Activated naive CD4-positive, alpha-beta T cell treated with anti-CD3 and anti-CD28 coated beads, Interleukin-2, amount 50 U/mL, for 72 hours (primary cell): ENCODE results near the gene SLC30A2. TPM values are rescaled to one million over a fixed set of nuclear protein-coding genes. Genes with fewer than 3 reads are reported as not detected.
A peak's percentile ranks its signal among the peaks of the same experiment; 100 is the strongest.

Experiments
- ATAC-seq, 2 donors: fragments of 150-1000 bp; cut with Tn5 transposase; 2 replicates each; pipeline ENCODE4 v1.10.0; 2021; ENCODE audit warnings: mild to moderate bottlenecking in 2 of 2, moderate library complexity in 2 of 2
- DNase-seq, 2 donors: peaks; one replicate each; pipeline ENCODE4 v3.0.0; 2021 to 2022; ENCODE audit warnings: low spot score in 2 of 2
- H3K27ac Mint-ChIP-seq, 2 donors: one replicate each; pipeline ENCODE4 v1.8.0; 2022; ENCODE audit warnings: mild to moderate bottlenecking in 2 of 2, mixed read lengths in 2 of 2
- H3K36me3 Mint-ChIP-seq, 2 donors: one replicate each; pipeline ENCODE4 v1.8.0; 2022; ENCODE audit warnings: mixed read lengths in 2 of 2
- H3K9me3 Mint-ChIP-seq, 2 donors: one replicate each; pipeline ENCODE4 v1.8.0; 2022; ENCODE audit warnings: mixed read lengths in 2 of 2
- total RNA-seq, 2 donors: library from RNA; stranded (reverse); gene quantifications; one replicate each; pipeline ENCODE4 v1.2.3, GENCODE V29; 2022

SLC30A2 gene
- total RNA-seq, 2 donors from 2014 or later = not detected

- ATAC-seq (no peak), DNase-seq (no peak)
- no peaks in the 10 kb centered on the region for H3K36me3 Mint-ChIP-seq
- no peaks in the 10 kb centered on the region for H3K9me3 Mint-ChIP-seq
- no peak overlapping the region for H3K27ac Mint-ChIP-seq
These were observed 4.3 kb upstream of the SLC30A2 start for GRCh38 chr1:26050248-26050640.

DNA sequence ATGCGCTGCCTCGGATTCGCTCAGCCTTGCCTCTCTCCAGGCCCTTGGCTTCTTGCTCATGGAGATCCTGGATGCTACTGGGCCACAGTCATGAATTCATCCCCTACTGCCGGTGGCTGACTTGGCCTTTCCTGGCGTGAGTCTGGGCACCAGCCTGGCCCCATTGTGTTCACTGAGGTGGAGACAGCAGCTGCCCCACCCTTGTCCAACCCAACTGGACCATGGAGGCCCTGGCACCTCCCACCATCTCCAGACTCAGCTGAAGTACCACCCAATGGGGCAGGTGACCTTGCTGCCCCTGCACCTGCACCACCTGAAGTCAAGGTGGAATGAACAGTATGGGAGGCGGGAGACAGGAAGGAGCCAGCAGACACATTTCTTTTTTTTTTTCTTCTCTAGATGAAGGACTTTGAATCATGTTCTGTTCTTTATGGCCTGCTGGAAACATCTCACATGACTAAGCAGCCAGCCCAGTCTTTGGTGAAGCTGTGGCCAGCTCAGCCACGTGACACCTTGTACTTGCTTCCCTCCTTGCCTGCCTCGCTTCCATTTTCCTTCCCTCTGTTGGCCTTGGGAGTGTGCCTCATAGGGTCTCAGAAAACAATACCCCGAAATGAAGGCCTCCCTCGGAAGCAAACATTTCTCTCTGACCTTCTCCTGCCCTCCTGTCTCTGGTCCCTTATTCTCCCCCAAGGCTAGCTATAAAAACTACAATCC lies 3.8 kb upstream of the SLC30A2 start:
- H3K9me3 Mint-ChIP-seq = no peaks in the 10 kb centered on the region
- no peaks in the 10 kb centered on the region for H3K36me3 Mint-ChIP-seq
- ATAC-seq (no peak), DNase-seq (no peak)
- no peak overlapping the region for H3K27ac Mint-ChIP-seq

GRCh38 chr1:26047278-26047874 lies 1.5 kb upstream of the SLC30A2 start:
- Mint-ChIP-seq H3K36me3 (no peaks in the 10 kb centered on the region), H3K9me3 (no peaks in the 10 kb centered on the region), H3K27ac (no peak overlapping the region)
- ATAC-seq (no peak), DNase-seq (no peak)

DNA sequence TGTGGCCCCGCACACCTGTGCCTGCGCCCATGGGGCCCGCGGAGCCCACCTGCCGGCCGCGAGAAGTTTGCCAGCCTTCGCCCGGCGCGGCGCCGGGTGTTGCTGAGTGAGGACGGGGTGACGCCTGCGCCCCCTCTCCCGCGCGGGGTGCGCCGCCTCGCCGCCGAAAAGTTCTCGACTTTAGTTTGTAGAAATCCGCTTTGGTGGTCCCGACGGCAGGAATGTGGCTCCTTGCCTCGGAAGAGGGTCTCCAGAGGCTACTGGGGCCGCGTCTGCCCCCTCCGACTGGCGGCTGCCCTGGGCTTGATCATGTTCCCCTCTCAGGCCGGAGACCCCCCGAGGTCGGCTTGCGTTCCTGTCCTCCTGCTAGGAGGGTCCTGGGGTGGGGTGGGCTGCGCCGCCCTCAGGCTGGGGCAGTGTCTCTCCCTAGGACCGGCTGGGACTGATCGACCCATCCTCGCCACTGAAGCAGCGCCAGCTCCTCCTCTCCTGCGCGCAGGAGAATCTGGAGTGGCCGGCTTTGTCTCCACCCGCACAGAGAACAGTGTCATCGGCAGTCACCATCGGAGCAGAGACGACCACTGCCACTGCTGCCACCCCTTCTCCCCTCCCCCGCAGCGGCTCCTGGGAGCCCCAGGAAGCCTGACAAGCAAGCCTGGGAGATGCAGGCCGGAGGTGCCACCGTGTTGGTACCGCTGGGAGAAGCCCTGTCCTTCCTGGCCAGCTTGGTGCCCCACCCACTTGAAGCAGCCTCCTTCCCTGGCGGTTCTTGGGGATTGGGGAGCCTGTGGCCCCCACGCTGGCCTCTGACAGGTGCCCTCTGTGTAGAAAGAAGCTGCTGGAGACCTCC lies 553 bp upstream of the SLC30A2 start:
- no peaks in the 10 kb centered on the region for H3K9me3 Mint-ChIP-seq
- ATAC-seq (peak in 1 of 2 donors; percentile 28), DNase-seq (no peak)
- no peaks in the 10 kb centered on the region for H3K36me3 Mint-ChIP-seq
- no peak overlapping the region for H3K27ac Mint-ChIP-seq

- H3K36me3 Mint-ChIP-seq = no peaks in the 10 kb centered on the region
- DNase-seq (no peak), ATAC-seq (peak in 1 of 2 donors; percentile 11)
- H3K27ac Mint-ChIP-seq = no peak overlapping the region
- no peaks in the 10 kb centered on the region for H3K9me3 Mint-ChIP-seq
These were observed 772 bp downstream of the SLC30A2 start for GRCh38 chr1:26044971-26045721.

GRCh38 chr1:26044414-26044813 lies 1.5 kb downstream of the SLC30A2 start:
- DNase-seq (no peak), ATAC-seq (no peak)
- Mint-ChIP-seq H3K36me3 (no peaks in the 10 kb centered on the region), H3K9me3 (no peaks in the 10 kb centered on the region), H3K27ac (no peak overlapping the region)

GRCh38 chr1:26043765-26044164 lies 2.2 kb downstream of the SLC30A2 start:
- H3K9me3 Mint-ChIP-seq = no peaks in the 10 kb centered on the region

GRCh38 chr1:26041978-26042377 lies 3.9 kb downstream of the SLC30A2 start:
- ATAC-seq (no peak), DNase-seq (no peak)
- Mint-ChIP-seq H3K27ac (no peak overlapping the region), H3K9me3 (no peaks in the 10 kb centered on the region), H3K36me3 (no peaks in the 10 kb centered on the region)

More at GRCh38 chr1:26043765-26044164, 2.2 kb downstream of the SLC30A2 start:
- H3K27ac Mint-ChIP-seq = no peak overlapping the region
- DNase-seq (no peak), ATAC-seq (no peak)
- H3K36me3 Mint-ChIP-seq = no peaks in the 10 kb centered on the region

GRCh38 chr1:26041401-26041800 lies 4.5 kb downstream of the SLC30A2 start:
- Mint-ChIP-seq H3K36me3 (no peaks in the 10 kb centered on the region), H3K27ac (no peak overlapping the region), H3K9me3 (no peaks in the 10 kb centered on the region)
- ATAC-seq (no peak), DNase-seq (no peak)

DNA sequence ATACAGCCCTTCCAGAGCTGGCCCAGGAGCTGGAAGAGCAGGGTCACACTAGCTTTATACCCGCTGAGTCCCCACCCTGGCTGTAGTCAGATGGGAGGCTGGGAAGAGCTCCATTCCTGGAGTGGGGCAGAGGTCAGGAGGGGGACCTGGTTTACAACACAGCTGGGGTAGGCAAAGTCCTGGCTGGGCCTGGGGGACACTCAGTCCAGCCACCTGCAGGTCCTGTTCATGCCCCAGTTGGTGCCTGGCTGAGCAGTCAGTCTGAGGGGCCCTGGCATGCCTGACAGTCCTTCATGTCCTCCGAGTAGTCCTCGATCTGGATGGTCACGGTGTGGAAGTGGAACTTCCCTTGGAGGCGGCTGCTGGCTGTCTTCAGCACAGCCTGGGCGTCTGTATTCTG lies 7.0 kb downstream of the SLC30A2 start:
- no peak overlapping the region for H3K27ac Mint-ChIP-seq
- no peak for ATAC-seq
- no peak for DNase-seq
- no peaks in the 10 kb centered on the region for H3K36me3 Mint-ChIP-seq
- H3K9me3 Mint-ChIP-seq = no peaks in the 10 kb centered on the region

DNA sequence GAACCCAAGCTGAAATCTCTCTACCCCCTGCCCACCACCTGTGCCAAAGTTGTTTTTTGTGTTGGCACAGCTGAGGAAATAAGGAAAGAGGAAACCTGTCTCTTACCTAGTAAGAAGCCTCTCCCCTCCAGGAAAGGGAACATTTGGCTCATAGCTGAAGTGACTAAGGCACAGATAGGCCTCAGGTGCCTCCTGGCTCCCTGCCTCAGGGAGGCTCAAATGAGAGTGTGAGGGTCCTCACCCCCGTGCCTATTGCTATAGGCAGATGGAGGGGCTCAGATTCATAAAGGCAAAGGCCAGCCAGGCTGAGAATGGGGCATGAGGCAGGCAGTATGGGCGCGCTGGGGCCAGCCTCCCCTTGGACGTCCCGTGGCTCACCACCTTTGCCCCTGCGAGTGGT lies 7.4 kb downstream of the SLC30A2 start:
- H3K36me3 Mint-ChIP-seq = no peaks in the 10 kb centered on the region
- ATAC-seq (no peak), DNase-seq (no peak)
- no peak overlapping the region for H3K27ac Mint-ChIP-seq
- H3K9me3 Mint-ChIP-seq = no peaks in the 10 kb centered on the region

DNA sequence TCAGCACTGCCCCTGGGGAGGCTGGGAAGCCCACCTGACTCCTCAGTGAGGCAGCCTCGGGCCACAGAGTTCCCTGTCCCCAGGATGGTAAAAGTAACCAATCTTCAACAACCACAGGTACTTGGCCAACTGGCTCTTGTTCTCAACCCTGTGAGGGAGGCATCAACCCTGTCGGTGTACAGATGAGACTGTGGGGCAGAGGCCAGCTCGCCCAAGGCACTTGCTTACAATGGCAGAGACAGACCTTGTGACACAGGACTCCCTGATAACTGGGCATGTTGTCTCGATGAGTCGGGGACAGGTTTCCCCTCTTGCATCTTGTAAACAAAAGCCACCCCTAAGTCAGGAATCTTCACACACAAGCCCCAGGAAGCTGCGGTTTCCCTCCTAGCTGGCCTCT lies 8.0 kb downstream of the SLC30A2 start:
- no peaks in the 10 kb centered on the region for H3K36me3 Mint-ChIP-seq
- H3K9me3 Mint-ChIP-seq = no peaks in the 10 kb centered on the region
- ATAC-seq = no peak
- no peak for DNase-seq
- no peak overlapping the region for H3K27ac Mint-ChIP-seq

GRCh38 chr1:26036756-26037281 lies 9.1 kb downstream of the SLC30A2 start:
- DNase-seq = no peak
- H3K9me3 Mint-ChIP-seq = no peaks in the 10 kb centered on the region
- no peak for ATAC-seq
- H3K36me3 Mint-ChIP-seq = no peaks in the 10 kb centered on the region
- no peak overlapping the region for H3K27ac Mint-ChIP-seq

GRCh38 chr1:26035959-26036755 lies 9.8 kb downstream of the SLC30A2 start:
- Mint-ChIP-seq H3K27ac (peak overlapping the region; percentile 87 to 91), H3K9me3 (no peaks in the 10 kb centered on the region), H3K36me3 (no peaks in the 10 kb centered on the region)
- ATAC-seq = peak; percentile 75 to 80
- DNase-seq = peak; percentile 83 to 90

GRCh38 chr1:26035203-26035958 lies 10.5 kb downstream of the SLC30A2 start:
- DNase-seq (peak; percentile 89 to 90), ATAC-seq (peak; percentile 96 to 97)
- Mint-ChIP-seq H3K27ac (peak overlapping the region; percentile 87 to 91), H3K36me3 (no peaks in the 10 kb centered on the region), H3K9me3 (no peaks in the 10 kb centered on the region)
